ENCODE results near the gene LBR. TPM values are rescaled to one million over a fixed set of nuclear protein-coding genes. Genes with fewer than 3 reads are reported as not detected.

LBR gene
- total and polyA plus RNA-seq, 2 experiments from 2014 or later = 50.6 to 91.3 TPM

DNA sequence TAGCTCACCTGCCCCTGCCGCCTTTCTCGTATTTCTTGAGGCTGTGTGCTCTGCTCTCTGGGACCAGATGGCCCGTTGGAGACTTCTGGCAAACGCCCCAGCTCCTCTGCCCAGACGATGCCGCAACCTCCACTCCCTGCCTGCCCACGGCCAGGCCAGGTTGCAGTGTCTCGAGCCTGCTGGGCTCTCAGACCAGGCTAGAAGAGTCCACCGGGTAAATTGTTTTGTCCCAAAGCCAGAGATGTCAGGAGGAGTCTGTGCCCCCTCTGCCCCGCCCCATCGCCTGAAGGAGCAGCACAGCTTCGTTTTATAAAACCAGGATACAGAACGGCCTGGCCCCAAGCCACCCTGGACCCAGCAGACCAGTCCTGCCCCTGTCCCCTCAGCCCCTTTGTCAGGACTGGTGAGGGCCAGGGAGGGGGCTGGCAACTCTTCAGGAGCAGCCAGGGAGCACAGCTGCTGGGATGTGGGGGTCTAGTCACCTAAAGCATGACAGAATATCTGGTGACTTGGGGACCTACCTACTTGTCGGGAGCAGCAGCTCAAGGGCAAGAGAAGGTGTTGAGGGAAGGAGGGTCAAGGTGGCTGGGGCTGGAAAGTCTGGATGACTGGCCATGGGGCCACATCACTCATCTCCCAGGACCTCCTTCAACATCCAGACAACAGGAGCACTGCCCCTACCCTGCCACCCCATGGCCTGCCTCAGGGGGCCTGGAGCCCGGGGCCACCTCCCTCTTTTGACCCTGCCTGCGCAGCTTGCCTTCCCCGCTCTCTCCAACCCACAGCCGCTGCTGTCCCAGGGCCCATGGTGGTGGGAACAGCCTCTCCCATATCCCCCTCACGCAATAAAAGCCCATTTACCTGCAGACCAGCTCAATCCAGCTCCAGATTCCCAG, 33.9 kb upstream of the LBR start:
- TF ChIP-seq ZNF331 (CRISPR knock-in tag; IDR thresholded peaks at IDR 0.05; ENCODE audit: low read depth) (no peak), ZNF462 (CRISPR knock-in tag; IDR thresholded peaks at IDR 0.05) (no peak), JUNB (IDR thresholded peaks at IDR 0.05; ENCODE audit: unreplicated experiment) (no peak), STAT1 (IDR thresholded peaks at IDR 0.05; ENCODE audit: unreplicated experiment) (no peak), EZH2 (IDR thresholded peaks at IDR 0.05; ENCODE audit: low read depth, unreplicated experiment) (no peak), EZH2phosphoT487 (IDR thresholded peaks at IDR 0.05; ENCODE audit: unreplicated experiment) (no peak), ZNF114 (CRISPR knock-in tag; IDR thresholded peaks at IDR 0.05) (no peak), CREB1 (CRISPR knock-in tag; IDR thresholded peaks at IDR 0.05; ENCODE audit: low read depth) (no peak)
- TF ChIP-seq, protein P1, sequence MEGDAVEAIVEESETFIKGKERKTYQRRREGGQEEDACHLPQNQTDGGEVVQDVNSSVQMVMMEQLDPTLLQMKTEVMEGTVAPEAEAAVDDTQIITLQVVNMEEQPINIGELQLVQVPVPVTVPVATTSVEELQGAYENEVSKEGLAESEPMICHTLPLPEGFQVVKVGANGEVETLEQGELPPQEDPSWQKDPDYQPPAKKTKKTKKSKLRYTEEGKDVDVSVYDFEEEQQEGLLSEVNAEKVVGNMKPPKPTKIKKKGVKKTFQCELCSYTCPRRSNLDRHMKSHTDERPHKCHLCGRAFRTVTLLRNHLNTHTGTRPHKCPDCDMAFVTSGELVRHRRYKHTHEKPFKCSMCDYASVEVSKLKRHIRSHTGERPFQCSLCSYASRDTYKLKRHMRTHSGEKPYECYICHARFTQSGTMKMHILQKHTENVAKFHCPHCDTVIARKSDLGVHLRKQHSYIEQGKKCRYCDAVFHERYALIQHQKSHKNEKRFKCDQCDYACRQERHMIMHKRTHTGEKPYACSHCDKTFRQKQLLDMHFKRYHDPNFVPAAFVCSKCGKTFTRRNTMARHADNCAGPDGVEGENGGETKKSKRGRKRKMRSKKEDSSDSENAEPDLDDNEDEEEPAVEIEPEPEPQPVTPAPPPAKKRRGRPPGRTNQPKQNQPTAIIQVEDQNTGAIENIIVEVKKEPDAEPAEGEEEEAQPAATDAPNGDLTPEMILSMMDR (conservative IDR thresholded peaks at IDR 0.05; ENCODE audit: low read depth in 2 of 2) = no peak
- TF ChIP-seq, protein P2, sequence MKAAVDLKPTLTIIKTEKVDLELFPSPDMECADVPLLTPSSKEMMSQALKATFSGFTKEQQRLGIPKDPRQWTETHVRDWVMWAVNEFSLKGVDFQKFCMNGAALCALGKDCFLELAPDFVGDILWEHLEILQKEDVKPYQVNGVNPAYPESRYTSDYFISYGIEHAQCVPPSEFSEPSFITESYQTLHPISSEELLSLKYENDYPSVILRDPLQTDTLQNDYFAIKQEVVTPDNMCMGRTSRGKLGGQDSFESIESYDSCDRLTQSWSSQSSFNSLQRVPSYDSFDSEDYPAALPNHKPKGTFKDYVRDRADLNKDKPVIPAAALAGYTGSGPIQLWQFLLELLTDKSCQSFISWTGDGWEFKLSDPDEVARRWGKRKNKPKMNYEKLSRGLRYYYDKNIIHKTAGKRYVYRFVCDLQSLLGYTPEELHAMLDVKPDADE (IDR thresholded peaks at IDR 0.05) = no peak
- H3K4me3 ChIP-seq = no peak overlapping the region
- H3K36me3 ChIP-seq (ENCODE audit: insufficient read depth) = no peaks in the 10 kb centered on the region
- H3F3A ChIP-seq (replicated peaks; ENCODE audit: low read depth) = peaks cover 8% of the 10 kb centered on the region; the same call in 1 of the 2 replicates
- no peak overlapping the region for H2AFZ ChIP-seq
- no peaks in the 10 kb centered on the region for H3K36me3 Mint-ChIP-seq (ENCODE audit: low read depth)
- H3K79me2 ChIP-seq (replicated peaks; ENCODE audit: insufficient read depth) = no peaks in the 10 kb centered on the region
- no peaks in the 10 kb centered on the region for H3K27me3 ChIP-seq (ENCODE audit: insufficient read depth)
- H4K20me1 ChIP-seq (replicated peaks; ENCODE audit: insufficient read depth) = no peaks in the 10 kb centered on the region
- no peak overlapping the region for H3K4me3 Mint-ChIP-seq
- H3K9me2 ChIP-seq (ENCODE audit: insufficient read depth) = 0 out of 2 replicates have a peak, but pooled peaks cover 4% of the 10 kb centered on the region
- H3K27ac ChIP-seq (ENCODE audit: low read depth) = no peak overlapping the region
- H3K4me1 Mint-ChIP-seq = peaks cover 52% of the 10 kb centered on the region
- DNase-seq (ENCODE audit: low spot score) (no peak), ATAC-seq (no peak)
- H3K27ac Mint-ChIP-seq = no peak overlapping the region
- no peak overlapping the region for H3K4me2 ChIP-seq
- peaks cover 4% of the 10 kb centered on the region; the same call in 2 of the 3 replicates for H3K9me3 Mint-ChIP-seq
- H3K4me1 ChIP-seq (ENCODE audit: insufficient read depth) = peaks cover 34% of the 10 kb centered on the region
- H3K27me3 Mint-ChIP-seq (ENCODE audit: insufficient read depth, low read depth, poor library complexity) = peaks cover 20% of the 10 kb centered on the region

All from GM23338 (cell line).